GM13977 (cell line): ENCODE data around the gene ADGRE1.

Experiments used
- DNase-seq: peaks from one replicate; pipeline ENCODE4 v3.0.0; 2012; ENCODE audit warnings: low spot score
- CTCF ChIP-seq: IDR thresholded peaks from 2 replicates; pipeline ENCODE4 v1.5.1; 2012; ENCODE audit warnings: mild to moderate bottlenecking, control low read depth; ENCODE audit not compliant: insufficient read depth; ENCODE audit errors: extremely low read depth, missing control alignments
- in situ Hi-C: fragments of 300-500 bp; cut with MboI; formaldehyde crosslinking; loops from one replicate; pipeline ENCODE4 v1.12.0; 2022; ENCODE audit warnings: low sequenced_read_pairs, low pct_unique_long_range_greater_than_20kb, mixed read lengths, inconsistent platforms; ENCODE audit not compliant: unreplicated experiment

The ADGRE1 gene

GRCh38 chr19:6970021-6970420 is 82.6 kb downstream of the ADGRE1 start:
- no peak for TF ChIP-seq CTCF
- no peak for DNase-seq
- in situ Hi-C loops: no loop called here

- no peak for DNase-seq
- TF ChIP-seq CTCF: no peak
- in situ Hi-C loops: no loop called here
Measured at GRCh38 chr19:6970443-6970842, 83.1 kb downstream of the ADGRE1 start.

- TF ChIP-seq CTCF: no peak
- DNase-seq: no peak
- in situ Hi-C loops: no loop called here
Measured at GRCh38 chr19:6971366-6971765, 84.0 kb downstream of the ADGRE1 start.

- in situ Hi-C loops: no loop called here
- TF ChIP-seq CTCF: no peak
- DNase-seq: no peak
Measured at GRCh38 chr19:6976197-6976596, 88.8 kb downstream of the ADGRE1 start.

DNA sequence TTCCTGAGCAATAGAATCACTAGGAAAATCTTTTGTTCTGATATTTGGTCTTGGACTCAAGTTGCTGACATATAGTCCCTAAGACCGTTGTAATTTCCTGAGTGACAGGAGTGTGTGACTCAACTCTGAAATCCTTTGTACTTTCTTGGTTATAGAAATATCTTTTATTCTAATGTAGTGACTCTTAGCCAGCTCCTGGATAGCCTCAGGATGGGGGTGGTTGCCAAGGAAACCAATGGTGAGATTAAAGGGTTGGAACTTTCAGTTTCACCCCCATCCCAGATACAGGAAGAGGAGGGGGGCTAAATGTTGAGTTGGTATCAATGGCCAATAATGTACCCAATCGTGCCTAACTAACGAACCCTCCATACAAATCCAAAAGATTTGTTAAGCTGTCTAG is 92.0 kb downstream of the ADGRE1 start:
- TF ChIP-seq CTCF: no peak
- no peak for DNase-seq
- in situ Hi-C loops: no loop called here

- no peak for DNase-seq
- in situ Hi-C loops: no loop called here
- TF ChIP-seq CTCF: no peak
Measured at GRCh38 chr19:6983448-6983847, 96.1 kb downstream of the ADGRE1 start.

- DNase-seq: no peak
- in situ Hi-C loops: no loop called here
- TF ChIP-seq CTCF: no peak
Measured at GRCh38 chr19:6987850-6988249, 100.5 kb downstream of the ADGRE1 start.
